HepG2 (cell line): ENCODE results near the gene SULT1B1. TPM values are rescaled to one million over a fixed set of nuclear protein-coding genes. Genes with fewer than 3 reads are reported as not detected.
A peak's percentile ranks its signal among the peaks of the same experiment; 100 is the strongest.

Experiments
- JDP2 ChIP-seq: sonication (generic); formaldehyde crosslinking; IDR thresholded peaks from 2 replicates; pipeline ENCODE4 v1.8.1; 2022; ENCODE audit warnings: missing genetic modification reagents, borderline replicate concordance
- MATR3 ChIP-seq: sonication (generic); formaldehyde crosslinking; IDR thresholded peaks from 2 replicates; pipeline ENCODE4 v1.4.0; 2020; ENCODE audit warnings: missing genetic modification reagents
- SAFB2 ChIP-seq: sonication (generic); formaldehyde crosslinking; IDR thresholded peaks from 2 replicates; pipeline ENCODE4 v1.5.1; 2020; ENCODE audit warnings: missing genetic modification reagents, low read depth, mild to moderate bottlenecking, borderline replicate concordance
- SUZ12 ChIP-seq: fragments of 150-350 bp; IDR thresholded peaks from 2 replicates; pipeline ENCODE4 v1.6.1; 2014; ENCODE audit warnings: low read depth, low read length
- ZBTB14 ChIP-seq: sonication (generic); formaldehyde crosslinking; IDR thresholded peaks from 2 replicates; pipeline ENCODE4 v1.4.0; 2020; ENCODE audit warnings: missing genetic modification reagents
- ZKSCAN8 ChIP-seq: IDR thresholded peaks from 2 replicates; pipeline ENCODE4 v1.6.1; 2016; ENCODE audit warnings: borderline replicate concordance, missing genetic modification reagents, missing compliant biosample characterization
- ZNF205 ChIP-seq: IDR thresholded peaks from 2 replicates; pipeline ENCODE4 v1.6.1; 2018; ENCODE audit warnings: missing biosample characterization, missing genetic modification reagents
- ZNF292 ChIP-seq: sonication (generic); formaldehyde crosslinking; IDR thresholded peaks from 2 replicates; pipeline ENCODE4 v1.8.1; 2022; ENCODE audit warnings: mild to moderate bottlenecking, low read depth, missing genetic modification reagents, borderline replicate concordance
- ZNF550 ChIP-seq: sonication (generic); formaldehyde crosslinking; IDR thresholded peaks from 2 replicates; pipeline ENCODE4 v1.4.0; 2020; ENCODE audit warnings: mild to moderate bottlenecking, missing genetic modification reagents, borderline replicate concordance
- ZNF572 ChIP-seq: sonication (generic); formaldehyde crosslinking; IDR thresholded peaks from 2 replicates; pipeline ENCODE4 v1.5.1; 2020; ENCODE audit warnings: mild to moderate bottlenecking, missing genetic modification reagents
- ZNF670 ChIP-seq: sonication (generic); formaldehyde crosslinking; IDR thresholded peaks from 2 replicates; pipeline ENCODE4 v1.8.0; 2022; ENCODE audit warnings: mild to moderate bottlenecking, missing genetic modification reagents, borderline replicate concordance
- ZNF75D ChIP-seq: sonication (generic); formaldehyde crosslinking; IDR thresholded peaks from 2 replicates; pipeline ENCODE4 v1.8.1; 2023; ENCODE audit warnings: missing genetic modification reagents, mild to moderate bottlenecking, borderline replicate concordance
- ZNF766 ChIP-seq: sonication (generic); formaldehyde crosslinking; IDR thresholded peaks from 2 replicates; pipeline ENCODE4 v1.5.0; 2020; ENCODE audit warnings: missing genetic modification reagents, borderline replicate concordance
- ZSCAN20 ChIP-seq: sonication (generic); formaldehyde crosslinking; IDR thresholded peaks from 2 replicates; pipeline ENCODE4 v1.4.0; 2020; ENCODE audit warnings: missing genetic modification reagents, mild to moderate bottlenecking, borderline replicate concordance
- ZXDC ChIP-seq: sonication (generic); formaldehyde crosslinking; IDR thresholded peaks from 2 replicates; pipeline ENCODE4 v1.5.0; 2020; ENCODE audit warnings: mild to moderate bottlenecking, missing genetic modification reagents
- polyA plus RNA-seq, 8 experiments: library from polyadenylated mRNA; depleted of rRNA in 3 of 8; stranded (reverse) in 7 of 8; unstranded in 1 of 8; fragments of >200 nt; fragmentation: Illumina TruSeq in 4 of 8; extraction: Trizol in 4 of 8; gene quantifications; 2 replicates each; pipeline versions ENCODE4 v1.2.1 to v1.2.3, GENCODE V29; 2011 to 2016; ENCODE audit warnings: low read depth in 4 of 8, missing spikeins in 1 of 8, mixed read lengths in 1 of 8; ENCODE audit not compliant: insufficient read depth in 1 of 8
- total RNA-seq, 5 experiments: library from RNA; depleted of rRNA; stranded (reverse); fragments of >200 nt; fragmentation: Illumina TruSeq; extraction: Trizol; gene quantifications; 2 replicates each; pipeline ENCODE4 v1.2.3, GENCODE V29; 2016; ENCODE audit warnings: low read depth in 1 of 5
- TF ChIP-seq, protein P1 (sequence below): sonication (generic); formaldehyde crosslinking; conservative IDR thresholded peaks from 2 replicates; pipeline ENCODE4 v1.4.0; 2020; ENCODE audit warnings: missing genetic modification reagents
- TF ChIP-seq, protein P2 (sequence below): sonication (generic); formaldehyde crosslinking; IDR thresholded peaks from 2 replicates; pipeline ENCODE4 v1.4.0; 2020; ENCODE audit warnings: mild to moderate bottlenecking, missing genetic modification reagents
- TF ChIP-seq, protein P3 (sequence below): sonication (generic); formaldehyde crosslinking; IDR thresholded peaks from 2 replicates; pipeline ENCODE4 v1.5.1; 2020; ENCODE audit warnings: missing genetic modification reagents, mild to moderate bottlenecking, borderline replicate concordance

The SULT1B1 gene
- total and polyA plus RNA-seq, 2 of the 13 experiments (the other 11 are each of a cell fraction or from before 2014, with no cell fraction given), result 0.20 to 0.25 TPM

GRCh38 chr4:69713593-69713992, 46.8 kb downstream of the SULT1B1 start (continued):
- TF ChIP-seq, protein P1, sequence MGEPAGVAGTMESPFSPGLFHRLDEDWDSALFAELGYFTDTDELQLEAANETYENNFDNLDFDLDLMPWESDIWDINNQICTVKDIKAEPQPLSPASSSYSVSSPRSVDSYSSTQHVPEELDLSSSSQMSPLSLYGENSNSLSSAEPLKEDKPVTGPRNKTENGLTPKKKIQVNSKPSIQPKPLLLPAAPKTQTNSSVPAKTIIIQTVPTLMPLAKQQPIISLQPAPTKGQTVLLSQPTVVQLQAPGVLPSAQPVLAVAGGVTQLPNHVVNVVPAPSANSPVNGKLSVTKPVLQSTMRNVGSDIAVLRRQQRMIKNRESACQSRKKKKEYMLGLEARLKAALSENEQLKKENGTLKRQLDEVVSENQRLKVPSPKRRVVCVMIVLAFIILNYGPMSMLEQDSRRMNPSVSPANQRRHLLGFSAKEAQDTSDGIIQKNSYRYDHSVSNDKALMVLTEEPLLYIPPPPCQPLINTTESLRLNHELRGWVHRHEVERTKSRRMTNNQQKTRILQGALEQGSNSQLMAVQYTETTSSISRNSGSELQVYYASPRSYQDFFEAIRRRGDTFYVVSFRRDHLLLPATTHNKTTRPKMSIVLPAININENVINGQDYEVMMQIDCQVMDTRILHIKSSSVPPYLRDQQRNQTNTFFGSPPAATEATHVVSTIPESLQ (CRISPR knock-in tag), result no peak
- no peak for TF ChIP-seq JDP2 (CRISPR knock-in tag)
- peak; percentile 79; the same call in 1 of the 2 replicates for TF ChIP-seq ZNF292 (CRISPR knock-in tag)
- no peak for TF ChIP-seq ZSCAN20 (CRISPR knock-in tag)
- TF ChIP-seq ZNF670 (CRISPR knock-in tag), result no peak
- TF ChIP-seq ZBTB14 (CRISPR knock-in tag), result no peak
- TF ChIP-seq SUZ12, result no peak
- TF ChIP-seq MATR3 (CRISPR knock-in tag), result no peak
- TF ChIP-seq ZNF75D, result no peak
- peak; percentile 96 for TF ChIP-seq ZNF205 (CRISPR knock-in tag)
- no peak for TF ChIP-seq ZNF766 (CRISPR knock-in tag)
- no peak for TF ChIP-seq ZKSCAN8
- no peak for TF ChIP-seq ZNF572
- no peak for TF ChIP-seq ZXDC (CRISPR knock-in tag)
- no peak for TF ChIP-seq ZNF550 (CRISPR knock-in tag)
- TF ChIP-seq, protein P2, sequence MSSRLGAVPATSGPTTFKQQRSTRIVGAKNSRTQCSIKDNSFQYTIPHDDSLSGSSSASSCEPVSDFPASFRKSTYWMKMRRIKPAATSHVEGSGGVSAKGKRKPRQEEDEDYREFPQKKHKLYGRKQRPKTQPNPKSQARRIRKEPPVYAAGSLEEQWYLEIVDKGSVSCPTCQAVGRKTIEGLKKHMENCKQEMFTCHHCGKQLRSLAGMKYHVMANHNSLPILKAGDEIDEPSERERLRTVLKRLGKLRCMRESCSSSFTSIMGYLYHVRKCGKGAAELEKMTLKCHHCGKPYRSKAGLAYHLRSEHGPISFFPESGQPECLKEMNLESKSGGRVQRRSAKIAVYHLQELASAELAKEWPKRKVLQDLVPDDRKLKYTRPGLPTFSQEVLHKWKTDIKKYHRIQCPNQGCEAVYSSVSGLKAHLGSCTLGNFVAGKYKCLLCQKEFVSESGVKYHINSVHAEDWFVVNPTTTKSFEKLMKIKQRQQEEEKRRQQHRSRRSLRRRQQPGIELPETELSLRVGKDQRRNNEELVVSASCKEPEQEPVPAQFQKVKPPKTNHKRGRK (CRISPR knock-in tag), result no peak
- no peak for TF ChIP-seq SAFB2 (CRISPR knock-in tag)
- TF ChIP-seq, protein P3, sequence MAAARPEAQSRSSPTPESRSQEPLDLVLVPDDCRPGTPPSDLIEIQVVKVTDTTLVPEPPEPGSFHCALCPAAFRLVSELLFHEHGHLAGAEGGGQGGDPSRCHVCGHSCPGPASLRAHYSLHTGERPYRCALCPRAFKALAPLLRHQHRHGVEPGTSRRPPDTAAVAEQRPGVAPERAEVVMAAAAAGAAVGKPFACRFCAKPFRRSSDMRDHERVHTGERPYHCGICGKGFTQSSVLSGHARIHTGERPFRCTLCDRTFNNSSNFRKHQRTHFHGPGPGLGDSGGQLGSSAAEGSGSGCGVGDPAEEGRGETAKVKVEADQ (CRISPR knock-in tag), result no peak
